Spleen (tissue), 11 donors: Measurements from ENCODE around the gene CCDC6. TPM values are rescaled to one million over a fixed set of nuclear protein-coding genes. Genes with fewer than 3 reads are reported as not detected.

Experiments used
- DNase-seq: peaks from one replicate; pipeline ENCODE4 v3.0.0-alpha.2; 2020
- H3K27ac ChIP-seq, 8 donors: fragments of 200-600 bp; sonication (generic) in 7 of 8; 1 replicate in 4 of 8; 2 replicates in 4 of 8; pipeline versions ENCODE4 v1.5.0 to v1.8.0; 2016 to 2021; ENCODE audit warnings: inconsistent platforms in 4 of 8, mild to moderate bottlenecking in 4 of 8, moderate library complexity in 1 of 8
- H3K27me3 ChIP-seq, 7 donors: fragments of 200-600 bp; sonication (generic) in 6 of 7; replicated peaks in 1 of 7; 1 replicate in 4 of 7; 2 replicates in 3 of 7; pipeline versions ENCODE4 v1.5.0 to v1.8.0; 2016 to 2021; ENCODE audit warnings: inconsistent platforms in 3 of 7, mild to moderate bottlenecking in 1 of 7
- H3K36me3 ChIP-seq, 6 donors: fragments of 200-600 bp; sonication (generic) in 5 of 6; 1 replicate in 4 of 6; 2 replicates in 2 of 6; pipeline versions ENCODE4 v1.5.0 to v1.8.0; 2016 to 2021; ENCODE audit warnings: inconsistent platforms in 2 of 6
- H3K4me1 ChIP-seq, 6 donors: fragments of 200-600 bp; sonication (generic) in 5 of 6; 1 replicate in 3 of 6; 2 replicates in 3 of 6; pipeline versions ENCODE4 v1.5.0 to v1.8.0; 2016 to 2021; ENCODE audit warnings: inconsistent platforms in 3 of 6
- H3K4me3 ChIP-seq, 8 donors: fragments of 200-600 bp; sonication (generic) in 7 of 8; 1 replicate in 4 of 8; 2 replicates in 4 of 8; pipeline versions ENCODE4 v1.5.0 to v1.8.0; 2016 to 2021; ENCODE audit warnings: inconsistent platforms in 4 of 8, mild to moderate bottlenecking in 4 of 8, moderate library complexity in 2 of 8
- H3K9me3 ChIP-seq, 8 donors: fragments of 200-600 bp; sonication (generic) in 7 of 8; 1 replicate in 4 of 8; 2 replicates in 4 of 8; pipeline versions ENCODE4 v1.5.0 to v1.8.0; 2016 to 2021; ENCODE audit warnings: inconsistent platforms in 4 of 8
- CTCF ChIP-seq, 11 experiments: fragments of 200-600 bp in 7 of 11; fragments of 450-650 bp in 4 of 11; sonication (generic) in 4 of 11; IDR thresholded peaks in 8 of 11; conservative IDR thresholded peaks in 3 of 11; 1 replicate in 7 of 11; 2 replicates in 4 of 11; pipeline versions ENCODE4 v1.4.0 to v1.8.0; 2016 to 2021; ENCODE audit warnings: antibody characterized with exemption in 11 of 11, inconsistent platforms in 4 of 11, mild to moderate bottlenecking in 1 of 11
- POLR2A ChIP-seq, 3 donors: fragments of 450-650 bp; IDR thresholded peaks; one replicate each; pipeline ENCODE4 v1.5.1; 2017; ENCODE audit warnings: antibody characterized with exemption in 3 of 3, mild to moderate bottlenecking in 1 of 3
- POLR2AphosphoS5 ChIP-seq, 3 donors: sonication (generic); formaldehyde crosslinking; IDR thresholded peaks; one replicate each; pipeline ENCODE4 v1.5.1; 2017; ENCODE audit warnings: antibody characterized with exemption in 3 of 3
- WGBS, 5 donors: extraction: QIAGEN DNeasy Blood & Tissue Kit in 3 of 5; methylation state at CpG; one replicate each; pipeline versions ENCODE4 v1.1.5 to v1.1.7; 2013 to 2018; 5-methylcytosine and 5-hydroxymethylcytosine counted together
- intact Hi-C: fragments of 100-400 bp; cut with DNase I; formaldehyde crosslinking; loops from one replicate; pipeline ENCODE4 v1.15.0; 2023; ENCODE audit warnings: low total_unique reads
- polyA plus RNA-seq, 3 donors: library from polyadenylated mRNA; stranded (reverse); fragments of 200-250 nt; gene quantifications; one replicate each; pipeline ENCODE4 v1.2.1, GENCODE V29; 2013
- total RNA-seq, 7 donors: library from RNA; depleted of rRNA in 3 of 7; stranded (reverse); fragments of >200 nt in 3 of 7; fragmentation: NEBNext Ultra II Directional in 4 of 7; extraction: Animal tissue kit (Norgen Biotek cat#: 25700) in 4 of 7; gene quantifications; one replicate each; pipeline versions ENCODE4 v1.1.0 to v1.2.1, GENCODE V29; 2016 to 2021
- donor health status: healthy with polysubstance abuse.
- donor health status: DM: no; HTN: no; CAD: no; lungs with moderate emphysema.
- donor health status: DM: no; HTN: no; CAD: no.
- donor health status: Bipolar disorder and iron deficiency.
- donor health status: healthy.
- donor health status: DM: no; HTN: no; CAD: no.
- donor health status: DM: yes; HTN: yes; CAD: no.

The CCDC6 gene
- total and polyA plus RNA-seq, 10 donors: 8.7 to 55.1 (median 37.6) TPM

- intact Hi-C loops: no loop called here
- Histone ChIP-seq H3K4me3 (no peak overlapping the region), H3K4me1 (no peaks in the 10 kb centered on the region), H3K9me3 (no peaks in the 10 kb centered on the region), H3K27me3 (no peaks in the 10 kb centered on the region), H3K36me3 (no peaks in the 10 kb centered on the region), H3K27ac (no peak overlapping the region)
- DNase-seq: no peak
- TF ChIP-seq POLR2AphosphoS5 (IDR thresholded peaks at IDR 0.05): no peak
- TF ChIP-seq POLR2A (IDR thresholded peaks at IDR 0.05): no peak
- no peak for TF ChIP-seq CTCF (IDR thresholded peaks at IDR 0.05 in 8 of 11, conservative IDR thresholded peaks at IDR 0.05 in 3 of 11)
- WGBS, 5 donors: 89 to 93% (median 91%) methylated on average over 7 of the region's 7 CpGs
Observed at GRCh38 chr10:59771162-59771807, 135.1 kb downstream of the CCDC6 start.

- Histone ChIP-seq H3K27me3 (no peaks in the 10 kb centered on the region), H3K9me3 (no peaks in the 10 kb centered on the region), H3K27ac (no peak overlapping the region), H3K36me3 (no peaks in the 10 kb centered on the region), H3K4me1 (no peaks in the 10 kb centered on the region), H3K4me3 (no peak overlapping the region)
- DNase-seq: no peak
- no peak for TF ChIP-seq CTCF (IDR thresholded peaks at IDR 0.05 in 8 of 11, conservative IDR thresholded peaks at IDR 0.05 in 3 of 11)
- TF ChIP-seq POLR2AphosphoS5 (IDR thresholded peaks at IDR 0.05): no peak
- TF ChIP-seq POLR2A (IDR thresholded peaks at IDR 0.05): no peak
- intact Hi-C loops: no loop called here
- 90 to 96% (median 95%) methylated on average over 10 to 11 of the region's 11 CpGs for WGBS, 5 donors
Observed at GRCh38 chr10:59770689-59771088, 135.7 kb downstream of the CCDC6 start.

GRCh38 chr10:59762505-59762904, 143.9 kb downstream of the CCDC6 start:
- TF ChIP-seq POLR2A (IDR thresholded peaks at IDR 0.05) (no peak), CTCF (IDR thresholded peaks at IDR 0.05 in 8 of 11, conservative IDR thresholded peaks at IDR 0.05 in 3 of 11) (no peak)
- no peak overlapping the region for H3K4me3 ChIP-seq

GRCh38 chr10:59757966-59758365, 148.4 kb downstream of the CCDC6 start:
- no peak for DNase-seq
- Histone ChIP-seq H3K27me3 (no peaks in the 10 kb centered on the region), H3K36me3 (no peaks in the 10 kb centered on the region), H3K4me1 (no peaks in the 10 kb centered on the region), H3K27ac (no peak overlapping the region), H3K9me3 (peaks cover 0 to 16% (median 0%) of the 10 kb centered on the region in 8 donors), H3K4me3 (no peak overlapping the region)
- intact Hi-C loops: no loop called here
- TF ChIP-seq POLR2A (IDR thresholded peaks at IDR 0.05): no peak
- no peak for TF ChIP-seq POLR2AphosphoS5 (IDR thresholded peaks at IDR 0.05)
- no peak for TF ChIP-seq CTCF (IDR thresholded peaks at IDR 0.05 in 8 of 11, conservative IDR thresholded peaks at IDR 0.05 in 3 of 11)
- WGBS, 5 donors: 67 to 92% (median 77%) methylated on average over 3 of the region's 3 CpGs

More at GRCh38 chr10:59762505-59762904, 143.9 kb downstream of the CCDC6 start:
- intact Hi-C loops: no loop called here
- no peaks in the 10 kb centered on the region for H3K36me3 ChIP-seq
- peaks cover 0 to 16% (median 0%) of the 10 kb centered on the region in 8 donors for H3K9me3 ChIP-seq
- WGBS, 5 donors: 48 to 84% (median 71%) methylated on average over 2 of the region's 2 CpGs
- no peaks in the 10 kb centered on the region for H3K4me1 ChIP-seq
- DNase-seq: no peak
- no peak overlapping the region for H3K27ac ChIP-seq
- H3K27me3 ChIP-seq: no peaks in the 10 kb centered on the region
